NCI-H2029 treated with DMSO at 0.1 percent for 48 hours (cell line): Measurements from ENCODE around the gene HPRT1.
"Not testable (repeated sequence)": the region's sequence is repeated elsewhere in the genome, so short reads cannot be mapped to it uniquely, and the experiment has no call there.

ENCODE experiments used
- DNase-seq: peaks from one replicate; lab custom pipeline; 2025; lab: John Stamatoyannopoulos, UW

HPRT1 gene

GRCh38 chrX:134460005-134460861 is at the start of gene HPRT1:
Gene HPRT1, plus strand, starts transcription at chrX:134460165. Its CDS starts 147 bp downstream, at chrX:134460312.
- DNase-seq = peak; percentile 11

GRCh38 chrX:134416087-134416486 is 43.9 kb upstream of the HPRT1 start:
- no peak for DNase-seq

GRCh38 chrX:134418317-134419113 is 41.5 kb upstream of the HPRT1 start:
- DNase-seq = no peak

GRCh38 chrX:134419784-134420183 is 40.2 kb upstream of the HPRT1 start:
- no peak for DNase-seq

GRCh38 chrX:134423606-134424005 is 36.4 kb upstream of the HPRT1 start:
- no peak for DNase-seq

- peak; percentile 3 for DNase-seq
Observed at GRCh38 chrX:134426281-134426680, 33.7 kb upstream of the HPRT1 start.

- no peak for DNase-seq
Observed at GRCh38 chrX:134431894-134432293, 28.1 kb upstream of the HPRT1 start.

GRCh38 chrX:134435894-134436293 is 24.1 kb upstream of the HPRT1 start:
- DNase-seq = no peak

GRCh38 chrX:134443020-134443419 is 16.9 kb upstream of the HPRT1 start:
- no peak for DNase-seq

- DNase-seq = no peak
Observed at GRCh38 chrX:134443461-134443860, 16.5 kb upstream of the HPRT1 start.

- no peak for DNase-seq
Observed at GRCh38 chrX:134444681-134445080, 15.3 kb upstream of the HPRT1 start.

GRCh38 chrX:134452596-134452995 is 7.4 kb upstream of the HPRT1 start:
- no peak for DNase-seq

GRCh38 chrX:134453631-134454030 is 6.3 kb upstream of the HPRT1 start:
- no peak for DNase-seq

GRCh38 chrX:134454506-134454905 is 5.5 kb upstream of the HPRT1 start:
- DNase-seq = no peak

GRCh38 chrX:134457708-134458107 is 2.3 kb upstream of the HPRT1 start:
- DNase-seq = no peak

GRCh38 chrX:134459683-134460004 is 321 bp upstream of the HPRT1 start:
- no peak for DNase-seq

- DNase-seq = no peak
Observed at GRCh38 chrX:134460862-134461220, 876 bp downstream of the HPRT1 start.

GRCh38 chrX:134461437-134461836 is 1.5 kb downstream of the HPRT1 start:
- no peak for DNase-seq

GRCh38 chrX:134462927-134463326 is 3.0 kb downstream of the HPRT1 start:
- no peak for DNase-seq

- not testable (repeated sequence) for DNase-seq
Observed at GRCh38 chrX:134464453-134464852, 4.5 kb downstream of the HPRT1 start.

- no peak for DNase-seq
Observed at GRCh38 chrX:134469486-134469885, 9.5 kb downstream of the HPRT1 start.

GRCh38 chrX:134470013-134470412 is 10.0 kb downstream of the HPRT1 start:
- DNase-seq = no peak

GRCh38 chrX:134472041-134472440 is 12.1 kb downstream of the HPRT1 start:
- DNase-seq = no peak
